HS-27A (cell line): ENCODE results near the gene SERTM1.

Experiments
- DNase-seq: peaks from one replicate; pipeline ENCODE4 v3.0.0-alpha.2; 2012; ENCODE audit warnings: low read depth, missing footprints

Gene SERTM1

DNA sequence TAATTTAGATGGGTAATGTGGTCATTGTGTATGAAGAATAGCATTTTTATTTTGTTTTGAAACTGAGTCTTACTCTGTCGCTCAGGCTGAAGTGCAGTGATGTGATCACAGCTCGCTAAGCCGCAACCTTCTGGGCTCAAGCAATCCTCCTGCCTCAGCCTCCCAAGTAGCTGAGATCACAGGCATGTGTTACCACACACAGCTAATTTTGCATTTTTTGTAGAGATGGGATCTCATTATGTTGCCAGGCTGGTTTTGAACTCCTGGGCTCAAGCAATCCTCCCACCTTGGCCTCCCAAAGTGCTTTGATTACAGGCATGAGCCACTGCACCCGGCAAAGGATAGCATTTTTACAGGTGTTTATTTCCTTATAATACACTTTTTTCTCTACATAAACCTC is 36.6 kb downstream of the SERTM1 start:
- no peak for DNase-seq

DNA sequence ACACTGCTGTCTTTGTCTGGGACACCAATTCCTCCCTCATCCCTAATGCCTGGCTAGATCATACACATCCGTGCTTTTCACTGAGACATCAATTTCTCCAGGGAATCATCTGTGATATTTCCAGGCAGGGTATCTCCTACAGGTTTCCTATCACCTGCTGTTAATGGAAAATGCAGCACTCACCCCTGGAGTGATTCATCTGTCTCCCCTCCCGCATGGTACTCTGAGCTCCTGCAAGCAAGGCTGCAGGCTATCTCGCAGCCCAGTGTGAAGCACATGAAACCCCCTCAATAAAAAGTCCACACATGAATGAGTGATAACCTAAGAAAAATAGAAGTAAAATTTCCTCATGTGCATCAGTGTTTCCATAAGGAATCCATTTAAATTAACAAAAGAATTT is 38.5 kb downstream of the SERTM1 start:
- no peak for DNase-seq

DNA sequence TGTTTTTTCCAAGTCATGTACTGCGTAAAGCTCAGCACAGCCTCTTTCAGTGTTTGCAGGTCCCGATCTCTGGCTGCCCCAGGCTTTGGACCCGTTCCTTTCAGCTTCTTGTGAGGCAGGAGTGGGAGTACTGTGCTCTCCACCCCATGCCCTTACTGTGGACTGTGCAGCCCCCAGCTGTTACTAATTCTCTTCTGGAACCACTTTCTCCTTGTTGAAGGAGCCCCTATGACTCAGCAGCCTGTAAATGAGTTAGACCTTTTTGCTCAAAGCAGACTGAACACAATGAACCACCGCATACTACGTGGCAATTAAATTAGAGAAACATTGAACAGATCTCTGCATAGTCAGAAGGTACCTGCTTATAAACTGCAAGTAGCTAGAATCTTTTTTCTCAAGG is 39.0 kb downstream of the SERTM1 start:
- no peak for DNase-seq

DNA sequence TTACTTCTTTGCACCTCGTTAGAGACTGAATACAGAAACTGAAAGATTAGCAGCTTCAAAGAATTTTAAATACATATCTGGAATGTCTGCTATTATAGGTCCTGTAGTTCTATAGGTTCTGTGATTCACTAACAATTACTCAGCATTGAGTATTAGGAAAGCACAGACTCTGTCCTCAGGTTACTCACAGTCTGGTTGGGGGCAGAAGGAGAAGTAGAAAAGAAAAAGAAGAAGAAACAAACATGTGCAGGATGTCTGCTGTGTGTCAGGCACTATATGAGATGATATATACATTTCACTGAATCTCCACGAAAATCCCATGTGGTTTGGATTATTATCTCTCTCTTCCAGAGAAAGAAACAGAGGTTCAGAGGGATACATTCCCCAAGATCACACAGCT is 40.1 kb downstream of the SERTM1 start:
- no peak for DNase-seq

DNA sequence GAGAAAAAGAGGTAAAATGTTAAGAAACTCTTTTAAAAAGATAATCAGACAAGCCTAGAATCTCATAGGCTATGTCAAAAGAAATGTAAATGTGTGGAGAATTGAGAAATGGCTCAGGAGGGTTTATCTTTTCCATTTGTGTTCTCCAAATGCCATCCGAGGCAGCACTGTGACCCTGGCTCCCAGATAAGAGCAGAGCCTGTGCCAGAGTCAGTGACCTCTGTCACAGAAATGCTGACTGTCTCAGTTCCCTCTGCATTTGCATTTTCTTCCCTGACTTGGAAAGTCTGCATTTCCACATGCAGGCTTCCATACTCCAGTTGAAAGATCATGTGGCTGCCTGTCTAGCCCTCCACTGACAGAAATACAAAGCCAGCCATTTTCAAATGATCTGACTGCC is 42.0 kb downstream of the SERTM1 start:
- no peak for DNase-seq

DNA sequence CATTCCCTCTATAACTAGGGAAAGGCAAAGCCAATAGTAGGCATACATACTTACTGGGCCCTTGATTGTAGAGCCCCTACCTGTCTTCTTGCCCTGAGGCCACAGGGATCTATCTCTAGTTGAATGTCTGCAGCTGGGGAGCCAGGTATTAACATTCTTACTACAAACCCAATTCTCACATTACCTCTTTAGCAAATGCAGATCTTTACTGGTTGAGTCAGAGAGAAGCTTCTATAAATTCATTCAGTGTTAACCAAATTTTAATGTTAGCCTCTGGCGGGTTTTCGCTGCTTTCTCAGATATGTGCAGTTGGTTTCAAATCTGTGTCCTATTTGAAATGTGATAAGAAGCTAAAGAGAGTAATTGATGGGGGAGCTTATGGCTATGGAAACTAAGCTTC is 43.2 kb downstream of the SERTM1 start:
- DNase-seq: no peak

DNA sequence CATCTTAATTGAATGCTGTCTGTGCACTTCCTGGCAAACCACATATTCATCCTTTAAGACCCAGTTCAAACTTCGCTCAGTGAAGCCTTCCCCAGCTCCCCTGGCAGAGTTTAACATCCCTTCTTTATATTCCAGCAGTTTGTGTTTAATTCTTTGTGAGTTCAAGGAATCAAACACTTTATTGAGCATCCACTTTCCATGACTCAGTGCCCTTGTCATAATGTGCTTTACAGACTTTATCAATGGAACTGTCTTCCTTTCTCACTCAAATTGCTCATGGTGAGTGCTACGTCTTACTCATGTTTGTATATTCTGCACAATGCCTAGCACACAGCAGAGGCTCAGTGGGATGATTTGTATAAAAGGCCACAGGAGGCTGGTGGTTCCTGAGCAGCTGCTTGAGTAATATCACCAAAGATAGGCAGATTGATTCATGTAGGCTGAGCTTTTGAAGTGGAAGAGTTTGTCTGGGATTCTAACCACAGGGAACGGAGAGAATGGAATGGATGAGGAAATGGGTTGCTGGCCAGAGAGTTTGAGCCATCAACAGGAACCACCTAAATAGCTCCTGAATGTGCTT is 44.2 kb downstream of the SERTM1 start:
- DNase-seq: no peak

DNA sequence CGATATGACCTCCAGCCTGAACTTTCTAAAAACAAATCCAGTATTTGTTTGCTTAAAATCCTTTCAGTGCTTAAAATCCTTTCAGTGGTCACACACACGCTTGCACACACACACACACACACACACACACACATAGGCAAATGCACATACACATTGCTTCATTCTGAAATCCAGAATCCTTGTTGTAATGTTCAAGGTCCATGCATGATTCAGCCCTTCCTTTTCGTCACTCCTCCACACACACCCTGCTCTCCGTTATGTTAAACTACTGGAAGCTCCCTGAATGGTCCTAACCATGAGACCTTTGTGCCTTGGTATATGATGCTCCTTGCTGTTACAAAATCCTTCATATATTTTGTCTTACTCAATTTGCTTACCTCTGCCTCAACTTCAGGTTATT is 44.9 kb downstream of the SERTM1 start:
- no peak for DNase-seq

DNA sequence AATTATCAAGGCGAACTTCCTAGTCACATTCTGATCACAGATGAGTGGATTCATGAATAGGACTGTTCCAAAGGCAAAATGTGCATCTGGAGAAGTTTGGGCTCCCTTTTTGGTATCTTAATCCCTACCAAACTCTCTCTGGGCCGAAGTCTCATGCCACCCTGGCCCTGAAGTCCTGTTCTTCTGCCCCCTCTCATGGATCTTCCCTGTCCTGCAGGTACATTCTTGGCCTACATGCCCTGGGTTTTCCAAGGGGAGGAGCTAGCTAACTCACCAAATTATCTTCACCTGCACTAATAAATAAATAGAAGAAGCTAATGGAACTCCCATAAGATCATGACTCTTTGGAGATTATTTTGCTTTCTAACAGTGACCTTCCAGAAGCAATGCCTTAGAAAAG is 50.3 kb downstream of the SERTM1 start:
- DNase-seq: no peak

DNA sequence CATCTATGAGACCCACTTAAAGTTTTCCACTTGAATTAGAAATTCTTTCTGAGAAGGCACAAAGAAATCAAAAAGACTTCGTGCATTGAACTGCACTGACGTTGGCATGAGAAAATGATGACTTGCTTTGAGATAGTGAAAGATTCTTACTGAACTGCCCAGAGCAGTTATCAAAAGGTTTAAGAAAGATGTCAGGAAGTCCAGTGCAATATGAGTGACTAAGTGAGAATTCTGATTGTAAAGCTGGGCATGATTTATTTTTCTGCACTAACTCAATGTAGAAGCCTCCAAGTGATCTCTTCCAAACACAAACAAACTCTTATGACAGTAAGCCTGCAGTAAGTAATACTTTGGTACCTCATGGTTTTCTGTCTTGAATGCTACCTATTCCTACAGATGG is 52.1 kb downstream of the SERTM1 start:
- DNase-seq: no peak

DNA sequence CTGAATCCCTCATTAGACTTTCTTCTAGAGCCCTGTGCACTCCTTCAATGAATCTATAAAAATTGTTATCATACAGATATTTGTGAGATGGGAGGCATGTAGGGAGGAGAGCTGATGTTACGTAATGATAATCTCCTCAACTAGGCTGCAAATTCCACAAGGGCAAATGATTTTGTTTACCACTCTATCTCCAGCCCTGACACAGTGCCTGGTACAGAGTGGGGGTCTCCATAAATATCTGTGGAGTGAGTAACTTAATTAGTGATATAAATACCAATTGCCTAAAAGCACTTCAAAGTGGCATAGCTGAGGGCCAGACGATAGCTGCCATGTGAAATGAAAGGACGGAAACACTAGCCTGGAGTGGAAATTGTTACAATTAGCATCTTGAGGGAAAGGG is 54.2 kb downstream of the SERTM1 start:
- DNase-seq: no peak

DNA sequence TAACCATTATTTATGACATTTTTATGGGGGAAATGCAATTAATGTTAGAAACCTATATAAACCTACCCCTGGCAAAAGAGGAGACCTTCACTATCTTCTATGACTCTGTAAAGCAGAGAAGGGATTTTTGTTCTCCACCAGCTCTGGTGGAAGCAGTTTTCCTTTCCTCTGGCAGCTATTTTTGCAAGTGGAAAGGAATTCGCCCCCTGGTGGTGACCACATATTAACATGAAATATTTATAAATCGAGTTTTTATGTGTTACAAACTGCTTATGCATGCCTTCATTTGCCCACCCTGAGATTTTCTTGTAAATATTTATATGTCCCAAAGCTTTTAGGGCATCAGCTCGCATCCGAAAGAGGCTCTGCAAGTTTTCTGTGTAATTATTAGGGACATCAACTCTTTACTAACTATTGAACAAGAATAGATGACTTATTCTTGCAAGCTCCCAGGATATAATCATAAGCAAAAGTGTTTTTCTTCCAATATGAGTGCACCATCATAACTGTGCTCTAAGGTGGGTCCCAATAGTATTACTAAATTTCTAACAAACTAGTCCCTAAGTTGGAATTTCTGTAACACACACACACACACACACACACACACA is 62.4 kb downstream of the SERTM1 start:
- no peak for DNase-seq

DNA sequence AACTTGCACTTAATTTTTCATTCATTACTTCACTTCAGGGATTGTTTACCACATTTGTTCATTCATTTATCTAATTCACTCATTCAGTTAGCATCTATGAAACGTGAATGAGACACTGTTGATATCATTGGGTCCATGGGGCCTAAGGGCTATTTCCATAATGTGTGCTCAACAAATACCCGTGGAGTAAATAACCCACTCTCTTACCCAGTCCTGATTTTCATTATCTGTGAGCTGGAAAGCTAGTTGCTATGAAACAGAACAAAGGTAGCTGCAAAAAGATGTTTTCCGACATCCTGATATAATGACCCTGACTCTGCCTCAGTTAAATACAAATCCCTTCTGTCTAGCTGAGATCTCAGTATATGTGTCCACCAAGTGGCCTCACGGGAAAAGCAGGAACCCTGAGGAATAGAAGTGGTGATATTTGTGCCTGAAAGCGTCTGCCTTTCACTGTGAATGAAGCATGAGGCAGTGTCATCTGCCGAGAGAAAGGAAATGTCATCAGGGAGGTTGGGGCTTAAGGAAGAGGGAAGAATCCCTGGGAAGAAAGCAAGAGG is 63.8 kb downstream of the SERTM1 start:
- DNase-seq: no peak

DNA sequence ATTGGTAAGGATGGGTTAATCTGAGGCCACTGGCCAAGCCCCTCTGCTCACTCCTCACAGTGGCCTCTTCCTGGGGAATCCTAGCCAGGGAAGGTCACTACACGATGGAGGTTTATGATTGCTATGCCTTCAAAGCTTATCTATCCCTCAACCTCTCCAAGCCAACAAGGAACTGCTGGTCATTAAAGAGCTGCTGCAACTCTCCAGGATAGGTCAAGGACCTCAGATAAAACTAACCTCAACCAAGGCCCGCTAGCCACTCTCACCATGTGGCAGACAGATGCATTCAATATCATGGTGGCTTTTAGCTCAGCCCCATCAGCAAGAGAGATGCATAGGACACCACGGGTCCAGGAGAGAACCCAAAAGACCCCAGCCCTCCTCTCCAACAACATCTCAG is 71.6 kb downstream of the SERTM1 start:
- DNase-seq: no peak

DNA sequence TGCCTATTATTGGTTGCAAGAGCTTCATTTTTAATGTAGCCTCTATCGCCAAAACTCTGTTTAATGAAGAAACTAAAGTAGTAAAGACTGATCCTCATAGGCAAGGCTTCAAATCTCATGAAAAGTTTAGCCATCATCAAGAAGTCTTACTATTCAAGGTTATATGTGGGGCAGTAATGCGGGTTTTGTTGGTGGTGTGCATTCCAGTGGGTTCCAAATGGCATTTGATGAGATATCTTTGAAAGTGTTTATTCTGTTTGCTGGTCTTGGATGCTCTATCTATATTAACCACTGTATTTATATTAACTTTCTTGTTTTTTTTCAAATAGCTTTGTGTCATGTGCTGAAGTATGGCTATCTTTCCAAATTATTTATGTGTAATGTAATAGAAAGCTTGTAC is 72.2 kb downstream of the SERTM1 start:
- no peak for DNase-seq
